Mammary epithelial cell (primary cell): Measurements from ENCODE around the gene CD99L2.

Source experiments
- EZH2 ChIP-seq: IDR thresholded peaks from 2 replicates; pipeline ENCODE4 v1.6.1; 2012; ENCODE audit warnings: low read length, inconsistent platforms, borderline replicate concordance
- TF ChIP-seq, protein P1 (sequence below), 2 donors: IDR thresholded peaks in 1 of 2; conservative IDR thresholded peaks in 1 of 2; 2 replicates each; pipeline ENCODE4 v1.5.1; 2011 to 2012; ENCODE audit warnings: inconsistent platforms in 2 of 2, low read length in 2 of 2, mild to moderate bottlenecking in 2 of 2, control low read depth in 1 of 2, low read depth in 1 of 2; ENCODE audit not compliant: insufficient read depth in 1 of 2; ENCODE audit errors: extremely low read depth in 1 of 2

- TF ChIP-seq, protein P1, sequence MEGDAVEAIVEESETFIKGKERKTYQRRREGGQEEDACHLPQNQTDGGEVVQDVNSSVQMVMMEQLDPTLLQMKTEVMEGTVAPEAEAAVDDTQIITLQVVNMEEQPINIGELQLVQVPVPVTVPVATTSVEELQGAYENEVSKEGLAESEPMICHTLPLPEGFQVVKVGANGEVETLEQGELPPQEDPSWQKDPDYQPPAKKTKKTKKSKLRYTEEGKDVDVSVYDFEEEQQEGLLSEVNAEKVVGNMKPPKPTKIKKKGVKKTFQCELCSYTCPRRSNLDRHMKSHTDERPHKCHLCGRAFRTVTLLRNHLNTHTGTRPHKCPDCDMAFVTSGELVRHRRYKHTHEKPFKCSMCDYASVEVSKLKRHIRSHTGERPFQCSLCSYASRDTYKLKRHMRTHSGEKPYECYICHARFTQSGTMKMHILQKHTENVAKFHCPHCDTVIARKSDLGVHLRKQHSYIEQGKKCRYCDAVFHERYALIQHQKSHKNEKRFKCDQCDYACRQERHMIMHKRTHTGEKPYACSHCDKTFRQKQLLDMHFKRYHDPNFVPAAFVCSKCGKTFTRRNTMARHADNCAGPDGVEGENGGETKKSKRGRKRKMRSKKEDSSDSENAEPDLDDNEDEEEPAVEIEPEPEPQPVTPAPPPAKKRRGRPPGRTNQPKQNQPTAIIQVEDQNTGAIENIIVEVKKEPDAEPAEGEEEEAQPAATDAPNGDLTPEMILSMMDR (conservative IDR thresholded peaks at IDR 0.05 in 1 of 2, IDR thresholded peaks at IDR 0.05 in 1 of 2; ENCODE audit: extremely low read depth in 1 of 2, insufficient read depth in 1 of 2, low read depth in 1 of 2, low read length in 2 of 2): no peak
- TF ChIP-seq EZH2: no peak
These were observed 20.9 kb upstream of the CD99L2 start for GRCh38 chrX:150919401-150919800.
